Skeletal muscle tissue (tissue), 4 donors: Measurements from ENCODE around the gene NOTCH2NLA. TPM values are rescaled to one million over a fixed set of nuclear protein-coding genes. Genes with fewer than 3 reads are reported as not detected.
"Not testable (repeated sequence)": the region's sequence is repeated elsewhere in the genome, so short reads cannot be mapped to it uniquely, and the experiment has no call there.

ENCODE experiments used
- H3K27ac ChIP-seq: one replicate; pipeline ENCODE4 v1.7.0; 2013; ENCODE audit warnings: mild to moderate bottlenecking, low read depth, low read length, inconsistent platforms
- H3K27me3 ChIP-seq, 3 donors: one replicate each; pipeline ENCODE4 v1.7.0; 2013; ENCODE audit warnings: low read length in 3 of 3; ENCODE audit not compliant: control insufficient read depth in 3 of 3, insufficient read depth in 3 of 3
- H3K36me3 ChIP-seq, 3 donors: one replicate each; pipeline ENCODE4 v1.7.0; 2013; ENCODE audit warnings: low read length in 3 of 3; ENCODE audit not compliant: control insufficient read depth in 3 of 3, insufficient read depth in 3 of 3
- H3K4me1 ChIP-seq, 3 donors: one replicate each; pipeline ENCODE4 v1.7.0; 2013; ENCODE audit warnings: low read length in 3 of 3, mild to moderate bottlenecking in 3 of 3; ENCODE audit not compliant: control insufficient read depth in 3 of 3, insufficient read depth in 3 of 3
- H3K4me3 ChIP-seq, 3 donors: one replicate each; pipeline ENCODE4 v1.7.0; 2013; ENCODE audit warnings: low read length in 3 of 3
- H3K9ac ChIP-seq, 3 donors: one replicate each; pipeline ENCODE4 v1.7.0; 2013; ENCODE audit warnings: low read length in 3 of 3, mild to moderate bottlenecking in 3 of 3, moderate library complexity in 2 of 3, low read depth in 1 of 3
- H3K9me3 ChIP-seq, 3 donors: one replicate each; pipeline ENCODE4 v1.7.0; 2013; ENCODE audit warnings: low read length in 3 of 3; ENCODE audit not compliant: control insufficient read depth in 3 of 3
- total RNA-seq: library from RNA; depleted of rRNA; stranded (reverse); fragments of >200 nt; gene quantifications from one replicate; pipeline ENCODE4 v1.2.3, GENCODE V29; 2014
- donor health status: Osteomylitis.

Gene NOTCH2NLA
- total RNA-seq, 1 donor from 2014 or later: 40.7 TPM

GRCh38 chr1:146167740-146168139, 61.1 kb downstream of the NOTCH2NLA start:
- not testable (repeated sequence) for H3K9me3 ChIP-seq, H3K27ac ChIP-seq, H3K4me3 ChIP-seq, H3K9ac ChIP-seq, H3K36me3 ChIP-seq, H3K27me3 ChIP-seq, H3K4me1 ChIP-seq

GRCh38 chr1:146167273-146167672, 61.5 kb downstream of the NOTCH2NLA start:
- not testable (repeated sequence) for H3K36me3 ChIP-seq

GRCh38 chr1:146144465-146144864, 84.4 kb downstream of the NOTCH2NLA start, which contains the start of gene NBPF10:
NBPF10 (minus strand) TSS chr1:146144804; CDS start chr1:146144769, 35 bp downstream.
- not testable (repeated sequence) for H3K4me1 ChIP-seq, H3K27ac ChIP-seq, H3K27me3 ChIP-seq

More at GRCh38 chr1:146167273-146167672, 61.5 kb downstream of the NOTCH2NLA start:
- H3K27ac ChIP-seq, H3K9me3 ChIP-seq, H3K9ac ChIP-seq, H3K4me1 ChIP-seq, H3K27me3 ChIP-seq, H3K4me3 ChIP-seq: not testable (repeated sequence)

More at GRCh38 chr1:146144465-146144864, 84.4 kb downstream of the NOTCH2NLA start, which contains the start of gene NBPF10:
- not testable (repeated sequence) for H3K36me3 ChIP-seq, H3K9ac ChIP-seq, H3K4me3 ChIP-seq, H3K9me3 ChIP-seq

Other genes starting within 250 kb of the NOTCH2NLA start
- gene TXNIP, start 232.4 kb downstream of the NOTCH2NLA start, total RNA-seq: 536 TPM
- gene HJV, start 207.3 kb downstream of the NOTCH2NLA start, total RNA-seq: 439 TPM
- gene NBPF10, start 84.2 kb downstream of the NOTCH2NLA start, total RNA-seq: 1.6 TPM